Measurements from ENCODE around the gene IFNK. TPM values are rescaled to one million over a fixed set of nuclear protein-coding genes. Genes with fewer than 3 reads are reported as not detected.

Gene IFNK
- total RNA-seq, 1 donor from 2014 or later, result not detected

GRCh38 chr9:27537027-27537435, 12.9 kb downstream of the IFNK start:
- intact Hi-C loops (cut with micrococcal nuclease), result loop anchor here (10.0 kb wide), 1 partner anchor 502 kb away; no protein-coding TSS in a partner anchor

GRCh38 chr9:27537756-27538155, 13.7 kb downstream of the IFNK start:
- intact Hi-C loops (cut with micrococcal nuclease), result loop anchor here (10.0 kb wide), 1 partner anchor 503 kb away; no protein-coding TSS in a partner anchor

GRCh38 chr9:27538647-27539046, 14.6 kb downstream of the IFNK start:
- intact Hi-C loops (cut with micrococcal nuclease), result loop anchor here (10.0 kb wide), 1 partner anchor 504 kb away; no protein-coding TSS in a partner anchor

- intact Hi-C loops (cut with micrococcal nuclease), result loop anchor here (10.0 kb wide), 1 partner anchor 505 kb away; no protein-coding TSS in a partner anchor
Observed at GRCh38 chr9:27539479-27540441, 15.7 kb downstream of the IFNK start.

GRCh38 chr9:27540502-27540901, 16.4 kb downstream of the IFNK start:
- intact Hi-C loops (cut with micrococcal nuclease), result no loop called here

- intact Hi-C loops (cut with micrococcal nuclease), result no loop called here
Observed at GRCh38 chr9:27541740-27542139, 17.6 kb downstream of the IFNK start.

- intact Hi-C loops (cut with micrococcal nuclease), result no loop called here
Observed at GRCh38 chr9:27542508-27542907, 18.4 kb downstream of the IFNK start.

- intact Hi-C loops (cut with micrococcal nuclease), result no loop called here
Observed at GRCh38 chr9:27545471-27545870, 21.4 kb downstream of the IFNK start.

GRCh38 chr9:27548055-27548741, 24.1 kb downstream of the IFNK start:
- intact Hi-C loops (cut with micrococcal nuclease), result loop anchor here (1.0 to 2.0 kb wide), 3 partner anchors 19 to 271 kb away; partner anchors contain the start of gene MOB3B

GRCh38 chr9:27549196-27549755, 25.2 kb downstream of the IFNK start:
- intact Hi-C loops (cut with micrococcal nuclease), result loop anchor here (2.0 kb wide), 1 partner anchor 272 kb away; no protein-coding TSS in a partner anchor

- intact Hi-C loops (cut with micrococcal nuclease), result no loop called here
Observed at GRCh38 chr9:27554712-27555111, 30.6 kb downstream of the IFNK start.

- intact Hi-C loops (cut with micrococcal nuclease), result no loop called here
Observed at GRCh38 chr9:27556470-27556869, 32.4 kb downstream of the IFNK start.

GRCh38 chr9:27558307-27558706, 34.2 kb downstream of the IFNK start:
- intact Hi-C loops (cut with micrococcal nuclease), result no loop called here

GRCh38 chr9:27560457-27560856, 36.4 kb downstream of the IFNK start:
- intact Hi-C loops (cut with micrococcal nuclease), result no loop called here

GRCh38 chr9:27561685-27562084, 37.6 kb downstream of the IFNK start:
- intact Hi-C loops (cut with micrococcal nuclease), result no loop called here

GRCh38 chr9:27563738-27564430, 39.8 kb downstream of the IFNK start:
- intact Hi-C loops (cut with micrococcal nuclease), result loop anchor here (1.0 kb wide), 1 partner anchor 8 kb away; no protein-coding TSS in a partner anchor

GRCh38 chr9:27564670-27565069, 40.6 kb downstream of the IFNK start:
- intact Hi-C loops (cut with micrococcal nuclease), result loop anchor here (1.0 kb wide), 1 partner anchor 8 kb away; no protein-coding TSS in a partner anchor

- intact Hi-C loops (cut with micrococcal nuclease), result no loop called here
Observed at GRCh38 chr9:27565696-27566095, 41.6 kb downstream of the IFNK start.

GRCh38 chr9:27566118-27566517, 42.0 kb downstream of the IFNK start:
- intact Hi-C loops (cut with micrococcal nuclease), result no loop called here

GRCh38 chr9:27569406-27569805, 45.3 kb downstream of the IFNK start:
- intact Hi-C loops (cut with micrococcal nuclease), result no loop called here

- intact Hi-C loops (cut with micrococcal nuclease), result loop anchor here (5.0 kb wide), 2 partner anchors 51 to 216 kb away; no protein-coding TSS in a partner anchor
Observed at GRCh38 chr9:27571011-27571410, 46.9 kb downstream of the IFNK start.
